NCI-H774 (cell line): ENCODE data around the gene ZNF2.

Source experiments
- DNase-seq: peaks from one replicate; lab custom pipeline; 2025; lab: John Stamatoyannopoulos, UW

Gene ZNF2

DNA sequence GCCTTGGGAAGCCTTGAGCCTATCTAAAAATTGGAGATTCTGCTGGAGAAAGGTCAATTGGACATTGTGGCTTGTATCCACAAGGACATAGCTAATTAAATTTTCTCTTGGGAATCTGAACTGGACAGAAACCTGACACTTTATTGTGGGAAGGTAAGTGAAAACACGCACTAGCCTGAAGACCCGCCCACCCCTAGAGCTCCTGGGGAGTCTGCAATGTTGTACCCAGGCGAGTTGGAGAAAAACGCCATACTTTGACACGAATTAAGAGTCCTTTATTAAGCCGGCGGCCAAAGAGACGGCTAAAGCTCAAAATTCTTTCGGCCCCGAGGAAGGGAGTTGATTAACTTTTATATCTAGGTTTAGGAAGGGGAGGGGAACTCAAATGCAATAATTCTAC, 40.5 kb downstream of the ZNF2 start:
- no peak for DNase-seq

DNA sequence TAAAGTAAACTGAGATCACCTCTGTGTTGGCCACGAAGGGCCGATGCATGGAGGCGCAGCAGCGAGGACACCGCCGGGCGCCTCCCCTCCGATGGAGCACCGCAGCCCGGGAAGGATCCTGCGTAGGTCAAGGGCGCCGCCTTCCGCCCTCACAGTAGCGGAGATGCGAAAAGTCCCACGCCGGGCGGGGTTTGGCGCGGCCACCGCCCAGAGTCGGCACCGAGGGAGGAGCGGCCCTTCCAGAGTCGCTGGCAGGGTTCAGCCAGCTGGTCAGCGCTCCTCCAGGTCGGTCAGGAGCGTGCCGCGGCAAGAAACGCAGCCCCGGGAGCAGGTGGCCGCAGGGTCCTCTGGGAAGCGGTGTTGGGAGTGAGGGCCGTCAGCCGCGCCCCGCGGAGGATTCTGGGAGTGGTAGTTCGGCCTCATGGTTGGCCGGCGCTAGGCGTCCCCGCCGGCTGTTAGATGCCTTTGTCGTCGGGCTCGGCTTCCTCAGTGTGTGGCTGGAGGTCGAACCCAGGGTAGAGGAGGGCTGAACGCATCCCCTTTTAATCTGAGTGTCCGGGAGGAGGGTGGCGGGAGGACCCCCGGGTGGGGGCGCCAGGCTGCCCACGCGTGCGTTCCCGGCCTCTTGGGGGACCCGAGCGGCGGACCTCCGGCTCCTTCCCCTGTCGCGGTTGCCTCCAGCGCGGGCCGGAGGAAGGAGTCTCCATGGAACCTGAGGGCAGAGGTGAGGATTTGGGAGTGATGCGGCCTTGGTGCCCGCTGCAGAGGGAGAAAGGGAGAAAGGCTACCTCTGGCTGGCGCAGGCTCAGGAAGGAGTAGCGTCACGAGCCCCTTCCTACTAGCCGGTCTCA, 41.7 kb downstream of the ZNF2 start, which contains the start of gene ZNF892:
Gene ZNF892, plus strand, starts transcription at position 411 of the 851 bp plus-strand sequence. Its CDS starts 295 bp downstream, at position 706.
- DNase-seq, result peak; percentile 74

DNA sequence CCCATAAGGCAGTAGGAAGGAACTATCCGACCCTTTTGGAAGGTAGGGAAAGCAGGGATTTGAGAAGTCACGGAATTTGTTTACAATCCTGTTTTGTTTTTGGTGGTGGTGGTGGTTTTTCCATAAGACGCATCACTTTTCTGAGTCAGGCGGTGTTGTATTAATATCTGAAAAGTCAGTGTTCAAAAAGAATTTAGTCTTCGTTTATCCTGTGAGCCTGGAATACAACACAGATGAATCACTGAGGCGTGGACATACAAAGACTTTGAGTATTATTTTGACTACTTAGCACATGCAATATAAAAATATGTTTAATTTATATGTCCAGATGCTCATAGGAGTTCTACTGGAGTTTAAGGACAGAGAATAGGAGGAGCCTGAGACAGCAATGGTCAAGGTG, 42.5 kb downstream of the ZNF2 start:
- no peak for DNase-seq

DNA sequence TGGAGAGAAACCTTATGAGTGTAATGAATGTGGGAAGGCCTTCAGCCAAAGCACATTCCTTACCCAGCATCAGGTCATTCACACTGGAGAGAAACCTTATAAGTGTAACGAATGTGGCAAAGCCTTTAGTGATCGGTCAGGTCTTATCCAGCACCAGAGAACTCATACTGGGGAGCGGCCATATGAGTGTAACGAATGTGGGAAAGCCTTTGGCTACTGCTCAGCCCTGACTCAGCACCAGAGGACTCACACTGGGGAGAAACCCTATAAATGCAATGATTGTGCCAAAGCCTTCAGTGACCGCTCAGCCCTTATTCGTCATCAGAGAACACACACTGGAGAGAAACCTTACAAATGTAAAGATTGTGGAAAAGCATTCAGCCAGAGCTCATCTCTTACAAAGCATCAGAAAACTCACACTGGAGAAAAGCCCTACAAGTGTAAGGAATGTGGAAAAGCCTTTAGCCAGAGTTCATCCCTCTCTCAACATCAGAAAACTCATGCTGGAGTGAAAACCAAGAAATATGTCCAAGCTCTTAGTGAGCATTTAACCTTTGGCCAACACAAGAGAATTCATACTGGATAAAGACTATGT, 49.5 kb downstream of the ZNF2 start:
- DNase-seq, result no peak

DNA sequence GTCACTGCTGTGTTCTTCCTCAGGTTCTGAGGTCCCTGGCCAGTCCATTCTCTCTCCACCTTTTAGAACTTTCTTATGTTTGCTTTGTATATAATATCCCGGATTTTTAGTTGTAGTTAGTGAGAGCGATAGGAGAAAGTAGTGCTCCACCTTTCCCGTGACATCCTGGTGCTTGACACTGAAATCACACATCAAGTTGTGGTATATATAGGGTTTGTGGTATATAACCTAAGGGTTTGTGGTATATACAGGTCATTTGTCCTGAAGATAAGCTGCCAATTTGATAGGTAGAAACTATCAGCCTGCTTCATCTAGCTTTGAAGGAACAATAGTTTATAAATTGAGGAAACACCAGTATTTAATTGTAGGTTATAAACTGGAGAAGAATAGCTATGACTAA, 54.8 kb downstream of the ZNF2 start:
- no peak for DNase-seq

DNA sequence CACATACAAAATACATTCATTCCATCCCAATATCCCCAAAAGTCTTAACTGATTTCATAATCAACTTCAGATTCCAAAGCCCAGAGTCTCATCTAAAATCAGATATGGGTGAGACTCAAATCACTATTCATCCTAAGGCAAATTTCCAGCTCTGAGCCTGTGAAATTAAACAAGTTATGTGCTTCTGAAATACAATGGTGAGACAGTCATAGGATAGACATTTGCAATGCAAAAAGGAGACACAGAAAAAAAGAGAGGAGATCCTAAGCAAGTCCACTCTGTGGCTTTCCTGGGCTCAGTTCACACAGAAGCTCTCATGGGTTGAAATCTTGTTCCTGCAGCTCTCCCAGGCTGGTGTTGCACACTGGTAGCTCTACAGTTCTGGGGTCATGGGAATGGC, 60.0 kb downstream of the ZNF2 start:
- DNase-seq, result no peak

DNA sequence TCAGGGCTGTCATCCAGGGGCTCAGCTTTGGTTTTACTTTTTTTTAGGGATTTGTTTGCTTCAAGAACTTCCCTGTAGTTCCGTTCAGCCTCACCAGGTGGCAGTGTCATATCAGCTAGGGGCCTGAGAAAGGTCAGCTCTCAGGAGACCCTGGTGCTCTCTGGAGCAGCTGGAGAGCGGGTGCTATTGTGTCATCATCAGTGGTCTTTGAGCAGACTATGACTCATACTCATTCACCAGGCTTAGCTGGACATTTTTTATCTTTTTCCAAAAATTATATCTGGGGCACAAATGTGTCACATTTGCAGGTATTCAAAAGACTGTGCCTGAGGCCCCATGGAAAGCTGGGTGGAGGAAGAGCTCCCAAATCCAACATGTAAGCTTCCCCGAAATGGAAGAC, 66.1 kb downstream of the ZNF2 start:
- peak; percentile 59 for DNase-seq

DNA sequence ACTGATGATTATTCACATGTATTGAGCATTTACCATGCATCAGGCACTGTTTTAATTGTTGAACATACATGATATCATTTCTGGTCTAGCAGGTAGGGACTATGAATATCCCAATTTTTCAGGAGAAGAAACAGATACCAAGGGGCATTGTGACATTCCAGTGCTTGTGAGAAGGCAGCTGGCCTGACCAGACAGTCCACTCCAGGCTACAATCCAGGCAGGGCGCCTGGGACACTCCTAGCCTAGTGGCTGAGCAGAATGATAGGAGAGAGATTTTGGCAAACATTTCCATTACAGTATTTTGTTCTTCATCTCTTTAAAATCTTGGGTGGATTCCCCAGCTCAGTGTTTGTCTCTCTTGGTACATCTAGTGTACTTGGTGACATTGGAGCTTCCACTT, 66.6 kb downstream of the ZNF2 start:
- DNase-seq, result no peak
